ENCODE data around the gene CAMKK1. TPM values are rescaled to one million over a fixed set of nuclear protein-coding genes. Genes with fewer than 3 reads are reported as not detected.
A peak's percentile ranks its signal among the peaks of the same experiment; 100 is the strongest.

CAMKK1 gene
- total and polyA plus RNA-seq, 5 donors from 2014 or later: 0.09 to 3.2 (median 0.88) TPM

DNA sequence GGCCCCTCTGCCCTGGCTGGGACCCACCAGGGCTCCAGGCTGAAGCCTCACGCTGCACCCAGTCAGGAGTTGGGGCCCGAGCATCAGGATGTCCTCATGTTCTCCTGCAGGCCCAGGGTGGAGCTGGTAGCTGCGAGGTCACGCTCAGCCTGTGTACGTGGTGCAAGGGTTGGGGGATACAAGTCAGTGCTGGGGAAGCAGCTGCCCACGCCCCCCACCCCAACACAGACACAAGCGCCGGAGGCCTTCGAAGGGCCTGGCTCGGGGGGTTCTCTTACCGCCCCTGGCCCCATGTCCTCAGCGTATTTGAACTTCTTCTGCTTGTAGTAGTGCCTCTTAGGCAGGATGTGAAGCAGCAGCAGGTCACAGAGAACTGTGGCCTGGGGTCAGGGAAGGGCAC, 4.9 kb upstream of the CAMKK1 start:
- H3K36me3 Mint-ChIP-seq: no peaks in the 10 kb centered on the region
- H3K27me3 Mint-ChIP-seq: no peaks in the 10 kb centered on the region
- ATAC-seq (ENCODE audit: low read depth in 2 of 2) (no peak), DNase-seq (no peak)
- Histone ChIP-seq H3K36me3 (ENCODE audit: control insufficient read depth, insufficient read depth, low read length) (no peaks in the 10 kb centered on the region), H3K27ac (ENCODE audit: insufficient read depth, low read length, poor library complexity, severe bottlenecking) (no peak overlapping the region), H3K4me1 (ENCODE audit: control insufficient read depth, insufficient read depth, low read length, poor library complexity, severe bottlenecking) (peaks cover 9% of the 10 kb centered on the region), H3K27me3 (ENCODE audit: control insufficient read depth, insufficient read depth, low read length) (no peaks in the 10 kb centered on the region), H3K4me3 (ENCODE audit: low read depth, low read length) (no peak overlapping the region), H3K9me3 (ENCODE audit: control insufficient read depth in 2 of 2, low read length in 2 of 2) (no peaks in the 10 kb centered on the region)
- peaks cover 0 to 12% (median 7%) of the 10 kb centered on the region in 4 donors for H3K4me1 Mint-ChIP-seq
- H3K9me3 Mint-ChIP-seq: no peaks in the 10 kb centered on the region
- no peak overlapping the region for H3K4me3 Mint-ChIP-seq
- no peak overlapping the region for H3K27ac Mint-ChIP-seq

DNA sequence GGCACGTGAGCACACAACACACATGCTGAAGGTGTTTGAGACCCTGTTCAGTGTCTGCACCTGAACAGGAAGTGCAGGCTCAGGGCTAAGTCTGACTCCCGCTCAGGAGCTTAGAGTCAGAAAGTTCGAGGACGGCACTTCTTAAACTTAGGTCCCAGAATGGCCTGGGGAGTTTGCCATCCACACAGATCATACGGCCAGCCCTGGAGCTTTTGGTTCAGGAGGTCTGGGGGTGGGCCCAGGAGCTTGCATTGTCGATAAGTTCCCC, 4.0 kb upstream of the CAMKK1 start:
- ATAC-seq (ENCODE audit: low read depth in 2 of 2): no peak
- H3K36me3 Mint-ChIP-seq: no peaks in the 10 kb centered on the region
- H3K27ac ChIP-seq (ENCODE audit: insufficient read depth, low read length, poor library complexity, severe bottlenecking): no peak overlapping the region
- H3K27me3 ChIP-seq (ENCODE audit: control insufficient read depth, insufficient read depth, low read length): no peaks in the 10 kb centered on the region
- no peak overlapping the region for H3K4me3 ChIP-seq (ENCODE audit: low read depth, low read length)
- H3K27ac Mint-ChIP-seq: no peak overlapping the region
- no peaks in the 10 kb centered on the region for H3K27me3 Mint-ChIP-seq
- no peaks in the 10 kb centered on the region for H3K36me3 ChIP-seq (ENCODE audit: control insufficient read depth, insufficient read depth, low read length)
- H3K4me3 Mint-ChIP-seq: no peak overlapping the region
- peaks cover 16% of the 10 kb centered on the region for H3K4me1 ChIP-seq (ENCODE audit: control insufficient read depth, insufficient read depth, low read length, poor library complexity, severe bottlenecking)
- no peaks in the 10 kb centered on the region for H3K9me3 ChIP-seq (ENCODE audit: control insufficient read depth in 2 of 2, low read length in 2 of 2)
- no peaks in the 10 kb centered on the region for H3K9me3 Mint-ChIP-seq
- H3K4me1 Mint-ChIP-seq: peaks cover 0 to 15% (median 8%) of the 10 kb centered on the region in 4 donors
- no peak for DNase-seq

DNA sequence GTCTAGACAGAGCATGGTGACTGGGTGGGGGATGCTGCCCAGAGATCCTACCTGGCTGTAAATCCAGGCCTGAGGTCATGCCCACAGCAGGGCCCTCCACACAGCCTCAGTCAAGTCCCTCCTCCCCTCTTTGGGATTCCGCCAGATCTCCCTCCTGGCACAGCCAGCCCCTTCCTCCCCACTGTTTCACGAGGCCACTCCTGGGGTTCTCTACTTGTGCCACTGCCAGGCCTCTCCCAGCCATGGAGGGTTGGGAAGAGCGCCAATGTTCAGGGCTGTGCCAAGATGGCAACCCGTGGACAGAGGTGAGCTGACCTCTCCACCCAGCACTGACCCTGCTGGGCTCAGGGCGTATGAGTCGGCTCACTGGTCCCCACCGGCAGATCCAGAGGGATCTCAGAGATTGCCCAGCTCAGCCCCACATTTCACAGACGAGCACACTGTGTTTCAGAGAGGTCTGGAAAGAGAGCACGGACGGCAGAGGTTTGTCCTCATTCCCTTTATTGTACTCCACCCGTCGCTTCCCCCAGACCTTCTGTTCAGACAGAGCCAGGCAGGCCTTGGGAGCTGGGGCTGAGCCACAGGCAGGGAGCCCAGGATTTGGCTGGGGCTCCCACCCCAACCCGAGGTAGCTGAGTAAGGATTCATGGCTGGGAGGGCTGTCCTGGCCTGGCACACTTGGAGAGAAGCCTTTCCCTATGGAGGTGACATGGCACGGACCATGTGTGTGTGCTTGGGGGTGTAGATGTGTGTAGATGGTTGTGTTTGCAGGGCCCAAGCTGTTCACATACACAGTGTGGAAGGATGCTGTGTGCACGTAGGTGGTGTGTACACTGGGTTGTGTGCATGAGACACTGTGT, 3.5 kb upstream of the CAMKK1 start:
- Mint-ChIP-seq H3K27ac (no peak overlapping the region), H3K9me3 (no peaks in the 10 kb centered on the region), H3K4me1 (peaks cover 0 to 20% (median 12%) of the 10 kb centered on the region in 4 donors), H3K27me3 (no peaks in the 10 kb centered on the region), H3K4me3 (no peak overlapping the region), H3K36me3 (no peaks in the 10 kb centered on the region)
- peaks cover 21% of the 10 kb centered on the region for H3K4me1 ChIP-seq (ENCODE audit: control insufficient read depth, insufficient read depth, low read length, poor library complexity, severe bottlenecking)
- no peak overlapping the region for H3K27ac ChIP-seq (ENCODE audit: insufficient read depth, low read length, poor library complexity, severe bottlenecking)
- no peaks in the 10 kb centered on the region for H3K36me3 ChIP-seq (ENCODE audit: control insufficient read depth, insufficient read depth, low read length)
- ATAC-seq (ENCODE audit: low read depth in 2 of 2): no peak
- DNase-seq: no peak
- no peaks in the 10 kb centered on the region for H3K27me3 ChIP-seq (ENCODE audit: control insufficient read depth, insufficient read depth, low read length)
- no peaks in the 10 kb centered on the region for H3K9me3 ChIP-seq (ENCODE audit: control insufficient read depth in 2 of 2, low read length in 2 of 2)
- H3K4me3 ChIP-seq (ENCODE audit: low read depth, low read length): no peak overlapping the region

DNA sequence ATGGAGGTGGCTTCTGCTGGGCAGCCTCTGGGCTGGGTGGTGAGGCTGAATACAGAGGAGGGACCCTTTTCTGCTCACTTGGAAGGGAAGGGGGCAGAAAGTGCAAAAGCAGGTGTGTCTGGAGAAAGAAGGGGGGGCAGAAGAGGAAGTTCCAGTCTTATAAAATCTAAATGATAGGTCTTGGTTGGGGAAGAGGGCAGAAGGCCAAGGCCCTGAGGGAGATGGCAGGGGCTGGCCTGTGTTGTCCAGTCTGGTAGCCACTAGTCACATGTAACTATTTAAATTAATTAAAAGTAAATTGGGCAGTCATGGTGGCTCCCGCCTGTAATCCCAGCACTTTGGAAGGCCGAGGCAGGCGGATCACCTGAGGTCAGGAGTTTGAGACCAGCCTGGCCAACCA, 2.5 kb upstream of the CAMKK1 start:
- Histone ChIP-seq H3K4me1 (ENCODE audit: control insufficient read depth, insufficient read depth, low read length, poor library complexity, severe bottlenecking) (peaks cover 21% of the 10 kb centered on the region), H3K36me3 (ENCODE audit: control insufficient read depth, insufficient read depth, low read length) (no peaks in the 10 kb centered on the region), H3K27ac (ENCODE audit: insufficient read depth, low read length, poor library complexity, severe bottlenecking) (no peak overlapping the region), H3K4me3 (ENCODE audit: low read depth, low read length) (no peak overlapping the region), H3K9me3 (ENCODE audit: control insufficient read depth in 2 of 2, low read length in 2 of 2) (no peaks in the 10 kb centered on the region), H3K27me3 (ENCODE audit: control insufficient read depth, insufficient read depth, low read length) (no peaks in the 10 kb centered on the region)
- ATAC-seq (ENCODE audit: low read depth in 2 of 2) (no peak), DNase-seq (no peak)
- Mint-ChIP-seq H3K27ac (no peak overlapping the region), H3K36me3 (no peaks in the 10 kb centered on the region), H3K4me1 (peaks cover 0 to 28% (median 19%) of the 10 kb centered on the region in 4 donors), H3K4me3 (peak overlapping the region in 2 of 4 donors; percentile 83 to 91), H3K9me3 (no peaks in the 10 kb centered on the region), H3K27me3 (no peaks in the 10 kb centered on the region)

DNA sequence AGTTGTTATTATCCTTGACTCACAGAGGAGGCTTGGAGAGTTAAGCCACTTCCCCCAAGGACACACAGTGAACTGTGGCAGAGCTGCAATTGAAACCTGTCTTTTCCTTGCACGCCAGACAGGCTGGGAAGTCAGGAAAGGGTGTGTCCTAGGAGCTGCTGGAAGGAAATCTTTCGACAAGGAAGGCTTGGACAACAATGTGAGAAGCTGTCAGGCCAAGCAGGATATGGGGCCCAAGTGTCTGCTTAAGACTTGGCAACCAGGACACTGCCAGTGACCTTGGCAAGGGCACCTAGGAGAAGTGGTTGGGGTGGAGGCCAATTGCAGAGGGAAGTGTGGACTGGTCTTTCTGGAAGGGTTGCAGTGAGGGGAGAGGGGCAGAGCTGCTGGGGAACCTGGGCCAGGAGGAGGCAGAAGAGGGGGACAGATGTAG, 2.1 kb upstream of the CAMKK1 start:
- Histone ChIP-seq H3K27me3 (ENCODE audit: control insufficient read depth, insufficient read depth, low read length) (no peaks in the 10 kb centered on the region), H3K27ac (ENCODE audit: insufficient read depth, low read length, poor library complexity, severe bottlenecking) (no peak overlapping the region), H3K9me3 (ENCODE audit: control insufficient read depth in 2 of 2, low read length in 2 of 2) (no peaks in the 10 kb centered on the region), H3K4me1 (ENCODE audit: control insufficient read depth, insufficient read depth, low read length, poor library complexity, severe bottlenecking) (peaks cover 21% of the 10 kb centered on the region), H3K36me3 (ENCODE audit: control insufficient read depth, insufficient read depth, low read length) (no peaks in the 10 kb centered on the region), H3K4me3 (ENCODE audit: low read depth, low read length) (no peak overlapping the region)
- Mint-ChIP-seq H3K27me3 (no peaks in the 10 kb centered on the region), H3K36me3 (no peaks in the 10 kb centered on the region), H3K27ac (no peak overlapping the region), H3K4me3 (peak overlapping the region in 3 of 4 donors; percentile 28 to 91 (median 83)), H3K9me3 (no peaks in the 10 kb centered on the region), H3K4me1 (peaks cover 0 to 28% (median 19%) of the 10 kb centered on the region in 4 donors)
- DNase-seq (no peak), ATAC-seq (ENCODE audit: low read depth in 2 of 2) (no peak)

DNA sequence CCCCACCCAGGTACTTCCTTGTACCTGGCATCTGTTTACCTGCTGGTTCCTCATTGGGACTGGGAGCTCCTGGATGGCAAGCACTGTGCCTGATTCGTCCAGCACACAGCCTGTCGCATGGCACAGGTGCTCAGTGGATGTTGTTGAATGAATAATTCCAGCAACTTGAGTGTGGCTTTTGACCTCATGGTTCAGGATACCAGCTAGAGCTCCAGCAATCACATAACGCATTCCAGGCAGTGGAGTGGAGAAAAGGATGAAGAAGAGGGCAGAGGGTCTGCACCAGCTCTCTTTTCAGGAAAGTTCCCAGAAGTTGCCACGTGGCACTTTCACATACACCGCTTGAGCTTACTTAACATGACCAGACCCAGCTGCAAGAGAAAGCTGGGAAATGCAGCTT, 1.3 kb upstream of the CAMKK1 start:
- no peaks in the 10 kb centered on the region for H3K27me3 ChIP-seq (ENCODE audit: control insufficient read depth, insufficient read depth, low read length)
- peaks cover 21% of the 10 kb centered on the region for H3K4me1 ChIP-seq (ENCODE audit: control insufficient read depth, insufficient read depth, low read length, poor library complexity, severe bottlenecking)
- no peaks in the 10 kb centered on the region for H3K9me3 ChIP-seq (ENCODE audit: control insufficient read depth in 2 of 2, low read length in 2 of 2)
- Mint-ChIP-seq H3K27me3 (no peaks in the 10 kb centered on the region), H3K4me3 (peak overlapping the region; percentile 8 to 91 (median 85)), H3K36me3 (no peaks in the 10 kb centered on the region), H3K27ac (peak overlapping the region; percentile 75 to 93 (median 86)), H3K4me1 (peaks cover 0 to 28% (median 19%) of the 10 kb centered on the region in 4 donors), H3K9me3 (no peaks in the 10 kb centered on the region)
- no peak for DNase-seq
- no peak for ATAC-seq (ENCODE audit: low read depth in 2 of 2)
- H3K4me3 ChIP-seq (ENCODE audit: low read depth, low read length): no peak overlapping the region
- no peaks in the 10 kb centered on the region for H3K36me3 ChIP-seq (ENCODE audit: control insufficient read depth, insufficient read depth, low read length)
- no peak overlapping the region for H3K27ac ChIP-seq (ENCODE audit: insufficient read depth, low read length, poor library complexity, severe bottlenecking)

DNA sequence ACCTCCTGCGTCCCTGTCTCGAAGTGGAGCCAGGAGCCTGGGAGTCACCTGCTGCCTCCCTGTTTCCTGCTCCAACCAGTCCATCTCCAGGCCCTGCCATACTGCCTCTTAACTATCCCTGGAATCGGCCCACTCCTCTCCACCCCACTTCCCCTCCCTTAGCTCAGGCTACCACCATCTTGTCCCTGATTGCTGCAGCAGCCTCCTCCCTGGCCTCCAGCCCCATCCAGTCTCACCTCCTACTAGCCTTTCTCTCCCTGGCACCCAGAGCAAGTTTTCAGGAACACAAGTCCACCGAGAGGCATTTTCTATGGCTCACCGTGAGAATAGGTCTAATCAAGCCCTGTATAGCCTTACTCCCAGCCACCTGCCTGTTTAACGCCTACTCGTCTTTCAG, 865 bp upstream of the CAMKK1 start:
- Mint-ChIP-seq H3K9me3 (no peaks in the 10 kb centered on the region), H3K36me3 (no peaks in the 10 kb centered on the region), H3K27ac (peak overlapping the region; percentile 75 to 93 (median 86)), H3K4me3 (peak overlapping the region; percentile 51 to 91 (median 85)), H3K4me1 (peaks cover 0 to 30% (median 19%) of the 10 kb centered on the region in 4 donors), H3K27me3 (no peaks in the 10 kb centered on the region)
- peak overlapping the region; percentile 41 for H3K4me3 ChIP-seq (ENCODE audit: low read depth, low read length)
- no peaks in the 10 kb centered on the region for H3K36me3 ChIP-seq (ENCODE audit: control insufficient read depth, insufficient read depth, low read length)
- H3K27ac ChIP-seq (ENCODE audit: insufficient read depth, low read length, poor library complexity, severe bottlenecking): peak overlapping the region; percentile 70
- no peak for DNase-seq
- H3K9me3 ChIP-seq (ENCODE audit: control insufficient read depth in 2 of 2, low read length in 2 of 2): no peaks in the 10 kb centered on the region
- H3K27me3 ChIP-seq (ENCODE audit: control insufficient read depth, insufficient read depth, low read length): no peaks in the 10 kb centered on the region
- no peak for ATAC-seq (ENCODE audit: low read depth in 2 of 2)
- H3K4me1 ChIP-seq (ENCODE audit: control insufficient read depth, insufficient read depth, low read length, poor library complexity, severe bottlenecking): peaks cover 21% of the 10 kb centered on the region
